Karpas-422 (cell line): Measurements from ENCODE around the gene RRP8. TPM values are rescaled to one million over a fixed set of nuclear protein-coding genes. Genes with fewer than 3 reads are reported as not detected.

ENCODE experiments used
- DNase-seq: peaks from one replicate; pipeline ENCODE4 v3.0.0-alpha.2; 2015
- H2AFZ ChIP-seq: fragments of 200-600 bp; sonication (generic); 2 replicates; pipeline ENCODE4 v1.6.1; 2014; ENCODE audit warnings: antibody characterized with exemption, low read length, mixed read lengths
- H3K27ac ChIP-seq: fragments of 200-600 bp; sonication (generic); 2 replicates; pipeline ENCODE4 v1.5.1; 2014; ENCODE audit warnings: mild to moderate bottlenecking, low read length, moderate library complexity
- H3K27me3 ChIP-seq: fragments of 200-600 bp; sonication (generic); 2 replicates; pipeline ENCODE4 v1.6.1; 2014; ENCODE audit warnings: low read length, mixed read lengths
- H3K36me3 ChIP-seq: fragments of 200-600 bp; sonication (generic); 2 replicates; pipeline ENCODE4 v1.6.1; 2014; ENCODE audit warnings: low read length, mixed read lengths; ENCODE audit not compliant: insufficient read depth
- H3K4me1 ChIP-seq: fragments of 200-600 bp; sonication (generic); 2 replicates; pipeline ENCODE4 v1.6.1; 2014; ENCODE audit warnings: mild to moderate bottlenecking, low read length, mixed read lengths
- H3K4me2 ChIP-seq: fragments of 200-600 bp; sonication (generic); 2 replicates; pipeline ENCODE4 v1.6.1; 2014; ENCODE audit warnings: low read length, low read depth, mild to moderate bottlenecking; ENCODE audit not compliant: poor library complexity, severe bottlenecking
- H3K4me3 ChIP-seq: fragments of 200-600 bp; sonication (generic); 2 replicates; pipeline ENCODE4 v1.5.1; 2014; ENCODE audit warnings: mild to moderate bottlenecking, antibody characterized with exemption, low read length, mixed read lengths
- H3K79me2 ChIP-seq: fragments of 200-600 bp; sonication (generic); 2 replicates; pipeline ENCODE4 v1.6.1; 2014; ENCODE audit warnings: mild to moderate bottlenecking, low read length, mixed read lengths
- H3K9ac ChIP-seq: fragments of 200-600 bp; sonication (generic); 2 replicates; pipeline ENCODE4 v1.6.0; 2014; ENCODE audit warnings: low read length
- H3K9me2 ChIP-seq: fragments of 200-600 bp; sonication (generic), shearing (Covaris generic); replicated peaks from 2 replicates; pipeline ENCODE4 v1.6.0; 2014; ENCODE audit warnings: mild to moderate bottlenecking, low read length, moderate library complexity; ENCODE audit not compliant: insufficient read depth
- H3K9me3 ChIP-seq: fragments of 300-700, 200-600 bp; sonication (generic); 2 replicates; pipeline ENCODE4 v1.6.1; 2014; ENCODE audit warnings: low read length, mixed read lengths
- H4K20me1 ChIP-seq: fragments of 200-600 bp; sonication (generic); 2 replicates; pipeline ENCODE4 v1.6.1; 2014; ENCODE audit warnings: mild to moderate bottlenecking, antibody characterized with exemption, low read length, low read depth; ENCODE audit not compliant: insufficient read depth
- total RNA-seq: library from RNA; depleted of rRNA; stranded (reverse); fragments of >200 nt; shearing (Covaris generic); gene quantifications from 2 replicates; pipeline ENCODE4 v1.2.3, GENCODE V29; 2014; ENCODE audit warnings: low replicate concordance; rRNA removed

The RRP8 gene
- total RNA-seq, 1 experiment from 2014 or later, result 10.8 TPM

GRCh38 chr11:6547177-6547576, 56.2 kb downstream of the RRP8 start:
- Histone ChIP-seq H3K79me2 (no peaks in the 10 kb centered on the region; the same call in 1 of the 2 replicates), H2AFZ (no peak overlapping the region), H3K4me3 (no peak overlapping the region), H3K4me2 (no peak overlapping the region), H3K27ac (no peak overlapping the region), H3K9me3 (no peaks in the 10 kb centered on the region), H3K4me1 (no peaks in the 10 kb centered on the region), H3K9me2 (no peaks in the 10 kb centered on the region), H4K20me1 (no peaks in the 10 kb centered on the region), H3K9ac (no peak overlapping the region), H3K27me3 (no peaks in the 10 kb centered on the region), H3K36me3 (no peaks in the 10 kb centered on the region)
- no peak for DNase-seq

GRCh38 chr11:6546735-6547134, 56.7 kb downstream of the RRP8 start:
- Histone ChIP-seq H4K20me1 (no peaks in the 10 kb centered on the region), H3K9ac (no peak overlapping the region), H3K9me2 (no peaks in the 10 kb centered on the region), H3K36me3 (no peaks in the 10 kb centered on the region), H3K79me2 (no peaks in the 10 kb centered on the region; the same call in 1 of the 2 replicates), H3K27me3 (no peaks in the 10 kb centered on the region), H3K9me3 (no peaks in the 10 kb centered on the region), H2AFZ (no peak overlapping the region), H3K4me3 (no peak overlapping the region), H3K4me1 (no peaks in the 10 kb centered on the region), H3K4me2 (no peak overlapping the region), H3K27ac (no peak overlapping the region)
- DNase-seq, result no peak

DNA sequence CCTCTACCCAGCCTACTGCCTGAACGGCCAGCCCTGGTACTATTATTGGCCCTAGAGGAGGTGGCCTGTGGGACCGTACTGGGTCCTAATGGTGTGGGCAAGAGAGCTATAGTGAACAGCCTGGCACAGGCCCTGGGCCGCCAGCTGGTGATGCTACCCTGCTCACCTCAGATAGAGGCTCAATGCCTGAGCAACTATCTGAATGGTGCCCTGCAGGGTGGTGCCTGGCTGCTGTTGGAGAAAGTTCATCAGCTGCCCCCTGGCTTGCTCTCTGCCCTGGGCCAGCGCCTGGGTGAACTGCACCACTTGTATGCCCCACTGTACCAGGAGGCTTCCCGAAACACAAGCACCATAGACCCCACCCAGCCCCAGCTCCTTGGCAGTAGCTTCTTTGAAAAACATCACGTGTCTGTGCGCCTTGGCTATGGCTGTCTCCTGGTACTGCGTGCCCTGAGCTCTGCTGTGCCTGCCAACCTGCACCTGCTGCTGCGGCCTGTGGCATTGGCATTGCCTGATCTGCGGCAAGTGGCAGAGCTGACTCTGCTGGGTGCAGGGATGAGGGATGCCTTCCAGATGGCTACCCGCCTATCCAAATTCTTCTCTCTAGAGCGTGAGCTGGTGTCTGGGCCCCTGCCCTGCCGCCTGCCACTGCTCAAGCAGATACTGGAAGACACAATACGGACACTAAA, 57.4 kb downstream of the RRP8 start:
- Histone ChIP-seq H3K4me3 (no peak overlapping the region), H3K9me3 (no peaks in the 10 kb centered on the region), H4K20me1 (no peaks in the 10 kb centered on the region), H3K36me3 (no peaks in the 10 kb centered on the region), H3K9me2 (no peaks in the 10 kb centered on the region), H3K4me2 (no peak overlapping the region), H3K4me1 (no peaks in the 10 kb centered on the region), H3K9ac (no peak overlapping the region), H3K27me3 (no peaks in the 10 kb centered on the region), H3K79me2 (no peaks in the 10 kb centered on the region; the same call in 1 of the 2 replicates), H3K27ac (no peak overlapping the region), H2AFZ (no peak overlapping the region)
- DNase-seq, result no peak

Other genes starting within 250 kb of the RRP8 start
- 2.3 and 2.9 TPM in 2 replicates for gene SMPD1, start 213.1 kb downstream of the RRP8 start, total RNA-seq
- gene APBB1, start 184.5 kb downstream of the RRP8 start, total RNA-seq, result not detected in 2 replicates
- 0.22 TPM in 1 of 2 replicates, not detected in the other for gene HPX, start 162.6 kb downstream of the RRP8 start, total RNA-seq
- 13.3 and 20.4 TPM in 2 replicates for gene TRIM3, start 129.7 kb downstream of the RRP8 start, total RNA-seq
- 36.3 and 49.7 TPM in 2 replicates for gene ARFIP2, start 122.3 kb downstream of the RRP8 start, total RNA-seq
- gene TIMM10B, start 122.1 kb downstream of the RRP8 start, total RNA-seq, result 36.3 and 57.2 TPM in 2 replicates
- gene DNHD1, start 106.3 kb downstream of the RRP8 start, total RNA-seq, result 40.3 and 53.5 TPM in 2 replicates
- 48.6 and 65.6 TPM in 2 replicates for gene ILK, start 158 bp upstream of the RRP8 start, total RNA-seq
- 158 and 192 TPM in 2 replicates for gene TAF10, start 8.6 kb upstream of the RRP8 start, total RNA-seq
- 41.5 and 45.5 TPM in 2 replicates for gene TPP1, start 15.8 kb upstream of the RRP8 start, total RNA-seq
- gene DCHS1, start 52.2 kb upstream of the RRP8 start, total RNA-seq, result 0.04 and 0.11 TPM in 2 replicates
- 55.4 and 67.3 TPM in 2 replicates for gene MRPL17, start 79.7 kb upstream of the RRP8 start, total RNA-seq
- gene OR2AG2, start 168.4 kb upstream of the RRP8 start, total RNA-seq, result 0.22 and 0.48 TPM in 2 replicates
- gene OR2AG1, start 179.4 kb upstream of the RRP8 start, total RNA-seq, result not detected in 2 replicates
- 0.54 and 2.9 TPM in 2 replicates for gene OR6A2, start 196.1 kb upstream of the RRP8 start, total RNA-seq
- not detected in 2 replicates for gene OR10A5, start 242.1 kb upstream of the RRP8 start, total RNA-seq